Hematopoietic multipotent progenitor cell (in vitro differentiated cells): ENCODE results near the gene SFXN3. TPM values are rescaled to one million over a fixed set of nuclear protein-coding genes. Genes with fewer than 3 reads are reported as not detected.
"Not testable (repeated sequence)": the region's sequence is repeated elsewhere in the genome, so short reads cannot be mapped to it uniquely, and the experiment has no call there.

Source experiments
- DNase-seq, 3 donors: peaks; one replicate each; pipeline ENCODE4 v3.0.0-alpha.2; 2011 to 2015; ENCODE audit warnings: low read depth in 2 of 3, low spot score in 2 of 3
- total RNA-seq: library from RNA; depleted of rRNA; stranded (reverse); fragments of >200 nt; gene quantifications from one replicate; pipeline ENCODE4 v1.2.3, GENCODE V29; 2012

SFXN3 gene
- total RNA-seq, 1 donor, result 123 TPM

DNA sequence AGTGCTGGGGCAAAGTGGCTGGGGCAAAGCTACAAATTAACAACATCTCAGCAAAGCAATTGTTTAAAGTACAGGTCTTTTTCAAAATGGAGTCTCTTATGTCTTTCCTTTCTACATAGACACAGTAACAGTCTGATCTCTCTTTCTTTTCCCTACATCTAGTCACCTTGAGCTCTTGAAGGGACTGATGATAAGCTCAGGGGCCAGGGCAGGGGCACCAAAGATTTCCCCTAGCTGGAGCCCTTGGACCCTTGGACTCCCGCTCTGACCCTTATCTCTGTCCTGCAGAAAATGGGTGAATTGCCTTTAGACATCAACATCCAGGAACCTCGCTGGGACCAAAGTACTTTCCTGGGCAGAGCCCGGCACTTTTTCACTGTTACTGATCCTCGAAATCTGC lies 3.4 kb downstream of the SFXN3 start:
- not testable (repeated sequence) for DNase-seq

- DNase-seq, result no peak
Measured at GRCh38 chr10:101035314-101035713, 4.3 kb downstream of the SFXN3 start.

DNA sequence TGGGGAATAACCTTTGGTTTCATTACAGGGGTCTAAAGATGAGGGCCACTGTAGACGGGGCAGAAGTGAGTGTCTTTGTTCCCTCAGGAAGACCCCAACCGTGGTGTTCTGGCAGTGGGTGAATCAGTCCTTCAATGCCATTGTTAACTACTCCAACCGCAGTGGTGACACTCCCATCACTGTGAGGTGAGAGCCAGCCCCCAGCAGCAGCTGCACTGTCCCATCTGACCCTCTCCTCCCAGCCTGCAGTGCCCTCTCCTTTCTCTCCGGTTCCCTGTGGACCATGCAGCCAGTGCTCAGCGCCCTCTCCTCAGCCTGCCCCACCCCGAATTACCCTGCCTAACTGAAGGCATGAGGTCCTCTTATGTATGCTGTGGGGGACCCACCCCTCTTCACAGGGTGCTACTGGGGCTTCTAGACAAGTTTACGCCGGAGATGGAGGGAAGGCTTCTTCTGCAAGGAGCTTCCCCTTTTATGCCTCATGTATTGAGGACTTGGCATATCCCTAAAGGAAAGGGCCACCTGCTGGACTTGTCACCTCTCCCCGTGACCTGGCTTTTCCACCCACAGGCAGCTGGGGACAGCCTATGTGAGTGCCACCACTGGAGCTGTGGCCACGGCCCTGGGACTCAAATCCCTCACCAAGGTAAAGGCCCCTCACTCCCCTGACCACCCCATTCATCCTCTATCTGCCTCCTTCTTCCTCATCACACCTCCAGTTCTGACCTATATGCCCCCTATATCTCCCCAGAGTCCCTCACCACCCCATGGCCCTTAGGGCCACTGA lies 5.1 kb downstream of the SFXN3 start:
- DNase-seq, result no peak

DNA sequence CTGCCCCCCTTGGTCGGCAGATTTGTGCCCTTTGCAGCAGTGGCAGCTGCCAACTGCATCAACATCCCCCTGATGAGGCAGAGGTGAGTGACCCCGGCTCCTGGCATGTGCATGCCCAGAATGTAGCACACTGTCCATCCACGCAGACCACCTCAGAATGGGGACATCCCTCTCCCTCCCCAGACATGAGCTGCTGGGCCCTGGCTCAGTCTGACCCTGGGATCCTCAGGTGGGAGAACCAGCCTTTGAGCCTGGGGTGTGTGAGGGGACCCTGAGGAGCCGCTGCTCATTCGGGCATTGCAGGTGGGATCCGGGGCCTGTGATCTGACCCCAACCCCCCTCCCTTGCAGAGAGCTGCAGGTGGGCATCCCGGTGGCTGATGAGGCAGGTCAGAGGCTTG lies 5.7 kb downstream of the SFXN3 start:
- no peak for DNase-seq

DNA sequence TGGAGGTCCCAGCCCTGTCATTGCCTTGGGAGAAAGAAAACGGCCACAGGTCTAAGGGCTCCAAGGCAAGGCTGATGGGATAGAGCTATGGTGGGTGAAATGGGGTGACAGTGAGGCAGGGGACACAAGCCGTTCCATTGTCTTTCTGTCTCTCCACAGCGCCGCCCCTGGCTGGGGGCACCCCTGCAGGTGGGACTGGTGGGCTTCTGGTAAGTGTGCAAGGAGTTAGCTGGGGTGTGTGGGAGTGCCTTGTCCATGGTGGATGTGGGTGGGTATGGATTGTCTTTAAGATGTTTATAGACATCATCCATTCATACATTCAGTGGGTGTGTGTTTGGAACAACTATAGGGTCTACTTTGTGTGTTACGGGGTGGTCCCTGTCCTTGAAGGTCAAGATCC lies 7.5 kb downstream of the SFXN3 start:
- DNase-seq, result no peak

DNA sequence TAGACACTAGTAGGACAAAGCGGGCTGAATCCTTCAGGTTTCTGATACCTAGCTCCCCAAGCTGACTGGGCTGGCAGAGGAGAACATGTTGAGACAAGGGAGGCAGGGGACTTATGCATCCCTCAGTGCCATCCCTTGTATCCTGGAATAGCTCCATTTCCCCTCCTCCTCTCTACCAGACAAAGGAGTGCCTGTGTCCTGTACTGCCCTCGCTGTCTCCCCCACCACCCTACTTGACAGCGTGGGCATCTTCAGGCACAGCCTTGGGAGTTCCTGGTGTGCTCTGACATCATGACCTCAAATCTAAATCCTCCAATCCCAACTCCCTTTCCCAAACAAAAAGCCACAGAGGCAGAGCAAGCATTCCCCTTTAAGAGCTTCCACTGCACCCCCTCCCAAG lies 9.0 kb downstream of the SFXN3 start:
- no peak for DNase-seq

DNA sequence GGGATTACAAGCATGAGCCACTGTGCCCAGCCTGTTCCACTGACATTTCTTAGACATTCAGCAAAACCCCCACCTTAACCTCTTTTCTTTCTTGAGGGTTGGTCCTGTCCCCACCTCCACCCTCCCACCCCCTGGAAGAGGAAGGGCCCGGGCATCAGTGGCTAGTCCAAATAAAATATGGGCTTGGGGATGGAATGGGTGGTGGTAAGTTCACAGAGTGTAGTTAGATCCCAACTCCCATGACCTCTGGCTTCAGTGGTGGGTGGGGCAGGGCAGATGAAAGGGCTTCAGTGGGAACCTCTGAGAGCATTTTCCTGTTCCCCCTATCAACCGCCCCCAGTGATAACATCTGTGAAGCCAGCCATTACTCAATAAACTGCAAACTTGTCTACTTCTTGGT lies 9.8 kb downstream of the SFXN3 start:
- no peak for DNase-seq

DNA sequence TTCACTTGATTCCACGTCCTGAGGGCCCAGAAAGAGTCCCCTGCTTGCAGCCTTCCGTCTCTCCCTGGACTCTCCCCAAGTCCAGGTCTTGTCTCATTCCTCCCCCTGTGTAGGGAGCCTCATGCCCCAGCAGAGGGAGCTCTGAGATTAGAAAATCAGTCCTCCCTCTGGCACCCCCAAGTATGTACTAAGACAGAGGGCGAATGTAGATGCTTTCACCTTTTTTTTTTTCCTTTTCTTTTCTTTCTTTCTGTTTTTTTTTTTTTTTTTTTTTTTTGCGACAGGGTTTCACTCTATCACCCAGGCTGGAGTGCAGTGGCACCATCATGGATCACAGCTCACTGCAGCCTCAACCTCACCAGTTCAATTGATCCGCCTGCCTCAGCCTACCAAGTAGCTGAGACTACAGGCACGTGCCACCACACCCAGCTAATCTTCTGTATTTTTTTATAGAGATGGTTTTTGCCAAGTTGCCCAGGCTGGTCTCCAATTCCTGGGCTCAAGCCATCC lies 10.3 kb downstream of the SFXN3 start:
- peak; percentile 51 to 91 (median 81) for DNase-seq

GRCh38 chr10:101042118-101042517 lies 11.1 kb downstream of the SFXN3 start:
- DNase-seq, result no peak

GRCh38 chr10:101042667-101043362 lies 11.8 kb downstream of the SFXN3 start:
- DNase-seq, result peak in 2 of 3 donors; percentile 86 to 89

DNA sequence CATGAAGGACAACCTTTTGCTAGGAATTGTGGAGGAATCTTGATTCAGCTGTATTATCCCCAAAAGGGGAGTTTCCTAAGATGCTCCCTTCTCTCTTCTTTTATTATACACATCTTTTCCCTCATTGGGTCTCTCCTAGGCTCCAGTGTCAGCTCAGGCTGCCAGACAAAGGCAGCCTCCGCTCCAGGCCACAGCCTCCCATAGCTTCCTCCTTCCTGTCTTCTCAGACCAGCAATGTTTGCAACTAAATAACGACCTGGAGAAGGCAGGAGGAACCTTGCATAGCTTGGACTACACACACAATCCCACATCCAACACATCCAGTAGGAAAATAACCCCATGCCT lies 12.3 kb downstream of the SFXN3 start:
- no peak for DNase-seq

DNA sequence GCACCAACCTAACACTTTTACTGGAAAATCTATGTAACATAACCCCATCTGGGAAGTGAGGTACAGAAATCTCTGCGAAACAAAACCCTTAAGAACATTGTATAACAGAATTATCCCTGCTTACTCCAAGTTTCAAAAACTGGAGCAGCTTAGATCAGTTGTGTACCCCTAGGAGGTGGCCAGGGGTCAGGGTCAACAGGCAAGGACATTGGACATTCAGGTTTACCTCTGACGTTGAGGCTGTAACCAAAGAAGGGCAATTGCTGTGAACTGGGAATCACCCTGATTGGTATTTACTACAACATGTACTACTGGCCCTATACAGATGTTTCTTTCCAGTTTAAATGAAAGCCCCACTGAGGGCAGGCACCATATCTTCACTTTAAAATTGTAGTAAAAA lies 13.1 kb downstream of the SFXN3 start:
- no peak for DNase-seq

DNA sequence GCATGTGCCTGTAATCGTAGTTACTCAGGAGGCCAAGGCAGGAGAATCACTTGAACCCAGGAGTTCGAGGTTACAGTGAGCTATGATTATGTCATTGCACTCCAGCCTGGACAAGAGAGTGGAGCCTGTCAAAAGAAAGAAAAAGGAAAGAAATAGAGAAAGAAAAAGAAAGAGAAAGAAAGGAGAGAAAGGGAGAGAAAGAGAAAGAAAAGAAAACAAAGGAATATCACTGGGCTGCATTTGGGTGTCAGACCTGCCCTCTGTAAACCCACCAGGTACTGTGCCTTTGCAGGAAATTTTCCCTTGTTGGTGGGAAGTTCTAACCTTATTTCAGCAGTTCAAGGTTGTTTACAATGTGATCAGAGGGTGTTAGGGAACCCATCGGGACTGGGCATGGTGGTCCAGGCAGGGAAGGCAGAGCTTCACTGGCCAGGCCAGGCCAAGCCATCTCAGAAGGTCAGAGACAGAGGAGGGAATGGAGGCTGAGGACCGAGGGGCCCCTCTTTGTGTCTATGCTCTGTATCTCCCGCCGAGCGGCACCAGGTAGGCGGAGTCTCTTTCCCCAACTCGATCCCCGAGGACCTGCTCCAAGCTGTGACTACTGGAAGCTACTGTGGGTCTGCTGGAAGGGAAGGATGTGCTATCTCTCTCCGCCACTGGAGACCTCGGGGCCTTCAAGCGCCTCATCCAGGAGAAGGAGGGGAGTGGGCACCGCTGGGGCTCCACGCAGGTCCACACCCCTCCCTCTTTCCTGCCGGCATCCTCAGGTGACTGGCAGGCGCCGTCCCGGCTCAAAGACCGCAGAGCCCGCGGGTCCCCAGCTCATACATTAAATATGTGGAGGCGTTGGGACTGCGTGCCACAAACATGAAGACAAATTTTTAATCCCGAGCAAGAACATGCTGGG lies 15.6 kb downstream of the SFXN3 start:
- DNase-seq, result no peak

GRCh38 chr10:101047268-101047667 lies 16.2 kb downstream of the SFXN3 start:
- no peak for DNase-seq

- DNase-seq, result no peak
Measured at GRCh38 chr10:101047961-101048892, 17.2 kb downstream of the SFXN3 start.

GRCh38 chr10:101050208-101051069 lies 19.4 kb downstream of the SFXN3 start:
- peak; percentile 66 to 73 (median 69) for DNase-seq

DNA sequence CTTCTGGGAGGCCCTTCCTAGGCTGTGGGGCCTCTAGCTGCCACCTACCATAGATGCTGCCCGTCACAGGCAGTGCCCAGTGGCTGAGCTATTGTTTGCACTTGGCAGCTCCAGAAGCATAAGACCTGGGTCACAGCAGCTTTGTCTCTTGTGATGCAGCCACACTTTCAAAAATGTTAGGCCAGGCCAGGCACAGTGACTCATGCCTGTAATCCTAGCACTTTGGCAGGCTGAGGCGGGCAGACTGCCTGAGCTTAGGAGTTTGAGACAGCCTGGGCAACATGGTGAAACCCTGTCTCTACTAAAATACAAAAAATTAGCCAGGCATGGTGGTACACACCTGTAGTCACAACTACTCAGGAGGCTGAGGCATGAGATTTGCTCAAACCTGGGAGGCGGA lies 21.3 kb downstream of the SFXN3 start:
- DNase-seq, result no peak

DNA sequence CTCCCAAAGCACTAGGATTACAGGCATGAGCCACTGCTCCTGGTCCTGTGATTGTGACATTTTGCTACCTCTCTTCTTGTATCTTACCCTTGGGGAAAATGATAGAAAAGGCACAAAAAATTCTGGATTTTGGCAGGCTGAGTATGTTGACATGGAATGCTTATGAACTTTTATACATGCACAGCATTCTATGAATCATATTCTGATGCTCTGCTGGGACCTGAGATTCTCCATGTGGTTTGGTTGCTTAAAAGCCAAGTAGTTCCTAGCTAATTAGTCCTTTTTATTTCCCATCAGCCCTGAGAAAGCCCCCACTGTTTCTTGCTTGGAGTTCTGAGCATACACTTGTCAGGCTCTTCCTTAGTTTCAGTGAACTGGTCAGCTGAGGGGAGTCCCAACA lies 22.5 kb downstream of the SFXN3 start:
- DNase-seq, result no peak

GRCh38 chr10:101054351-101054750 lies 23.3 kb downstream of the SFXN3 start:
- peak in 2 of 3 donors; percentile 68 to 89 for DNase-seq
